Astrocyte (in vitro differentiated cells and primary cell): Measurements from ENCODE around the gene BBS9. TPM values are rescaled to one million over a fixed set of nuclear protein-coding genes. Genes with fewer than 3 reads are reported as not detected.

Experiments used
- DNase-seq: peaks from one replicate; pipeline ENCODE4 v3.0.0-alpha.2; 2010; ENCODE audit warnings: low read depth
- FAIRE-seq: peaks from 2 replicates; lab custom pipeline; 2011; peaks lifted over from hg19 to GRCh38; lab: Jason Lieb, UNC
- H2AFZ ChIP-seq: 2 replicates; pipeline ENCODE4 v1.6.0; 2012; ENCODE audit warnings: low read depth, low read length, inconsistent platforms
- H3K27ac ChIP-seq: 2 replicates; pipeline ENCODE4 v1.5.1; 2011; ENCODE audit warnings: low read depth, low read length, inconsistent platforms
- H3K27me3 ChIP-seq: 2 replicates; pipeline ENCODE4 v1.6.0; 2011; ENCODE audit warnings: low read length, inconsistent platforms; ENCODE audit not compliant: insufficient read depth
- H3K36me3 ChIP-seq: 2 replicates; pipeline ENCODE4 v1.5.1; 2011; ENCODE audit warnings: low read length, inconsistent platforms; ENCODE audit not compliant: insufficient read depth
- H3K4me1 ChIP-seq: 2 replicates; pipeline ENCODE4 v1.5.1; 2011; ENCODE audit warnings: low read length, inconsistent platforms; ENCODE audit not compliant: insufficient read depth
- H3K4me2 ChIP-seq: 2 replicates; pipeline ENCODE4 v1.6.0; 2012; ENCODE audit warnings: low read length, inconsistent platforms
- H3K4me3 ChIP-seq: 2 replicates; pipeline ENCODE4 v1.5.1; 2011; ENCODE audit warnings: low read depth, mild to moderate bottlenecking, low read length, inconsistent platforms; ENCODE audit not compliant: insufficient read depth
- H3K79me2 ChIP-seq: 2 replicates; pipeline ENCODE4 v1.6.0; 2012; ENCODE audit warnings: mild to moderate bottlenecking, low read length, inconsistent platforms; ENCODE audit not compliant: insufficient read depth
- H3K9ac ChIP-seq: 2 replicates; pipeline ENCODE4 v1.6.0; 2012; ENCODE audit warnings: mild to moderate bottlenecking, low read length, inconsistent platforms
- H3K9me3 ChIP-seq: 2 replicates; pipeline ENCODE4 v1.5.1; 2012; ENCODE audit warnings: low read depth, mild to moderate bottlenecking, low read length, inconsistent platforms; ENCODE audit not compliant: insufficient read depth
- H4K20me1 ChIP-seq: 2 replicates; pipeline ENCODE4 v1.6.0; 2012; ENCODE audit warnings: low read length, inconsistent platforms; ENCODE audit not compliant: insufficient read depth
- H3K27ac Mint-ChIP-seq: one replicate; pipeline ENCODE4 v1.8.0; 2021; ENCODE audit warnings: mild to moderate bottlenecking, mixed read lengths; ENCODE audit not compliant: unreplicated experiment
- H3K27me3 Mint-ChIP-seq: one replicate; pipeline ENCODE4 v1.8.0; 2021; ENCODE audit warnings: low read depth, mixed read lengths; ENCODE audit not compliant: unreplicated experiment
- H3K36me3 Mint-ChIP-seq: one replicate; pipeline ENCODE4 v1.8.0; 2021; ENCODE audit warnings: low read depth, mixed read lengths; ENCODE audit not compliant: unreplicated experiment
- H3K4me1 Mint-ChIP-seq: one replicate; pipeline ENCODE4 v1.8.0; 2021; ENCODE audit warnings: low read depth, mixed read lengths; ENCODE audit not compliant: unreplicated experiment
- H3K4me3 Mint-ChIP-seq: one replicate; pipeline ENCODE4 v1.8.0; 2021; ENCODE audit warnings: mild to moderate bottlenecking, moderate library complexity, mixed read lengths; ENCODE audit not compliant: unreplicated experiment
- H3K9me3 Mint-ChIP-seq: one replicate; pipeline ENCODE4 v1.8.0; 2021; ENCODE audit warnings: mild to moderate bottlenecking, mixed read lengths; ENCODE audit not compliant: unreplicated experiment
- EZH2 ChIP-seq: IDR thresholded peaks from 2 replicates; pipeline ENCODE4 v1.6.1; 2012; ENCODE audit warnings: mild to moderate bottlenecking, low read length, inconsistent platforms; ENCODE audit not compliant: insufficient read depth
- total RNA-seq: library from RNA; stranded (reverse); gene quantifications from 2 replicates; pipeline ENCODE4 v1.2.1, GENCODE V29; 2021
- TF ChIP-seq, protein P1 (sequence below): IDR thresholded peaks from 2 replicates; pipeline ENCODE4 v1.5.1; 2011; ENCODE audit warnings: low read depth, mild to moderate bottlenecking, inconsistent platforms, low read length, moderate library complexity; ENCODE audit not compliant: insufficient read depth

The BBS9 gene
- total RNA-seq, 1 donor from 2014 or later: 25.1 TPM

GRCh38 chr7:33177876-33178275 is 48.5 kb downstream of the BBS9 start:
- Histone ChIP-seq H3K4me2 (no peak overlapping the region), H3K9me3 (no peaks in the 10 kb centered on the region), H2AFZ (no peak overlapping the region), H3K4me1 (no peaks in the 10 kb centered on the region), H3K27me3 (no peaks in the 10 kb centered on the region), H4K20me1 (no peaks in the 10 kb centered on the region), H3K4me3 (no peak overlapping the region), H3K79me2 (no peaks in the 10 kb centered on the region), H3K36me3 (no peaks in the 10 kb centered on the region), H3K9ac (no peak overlapping the region), H3K27ac (no peak overlapping the region)
- DNase-seq (no peak), FAIRE-seq (no peak)
- no peak overlapping the region for H3K4me3 Mint-ChIP-seq
- H3K27ac Mint-ChIP-seq: no peak overlapping the region
- no peaks in the 10 kb centered on the region for H3K27me3 Mint-ChIP-seq
- TF ChIP-seq, protein P1, sequence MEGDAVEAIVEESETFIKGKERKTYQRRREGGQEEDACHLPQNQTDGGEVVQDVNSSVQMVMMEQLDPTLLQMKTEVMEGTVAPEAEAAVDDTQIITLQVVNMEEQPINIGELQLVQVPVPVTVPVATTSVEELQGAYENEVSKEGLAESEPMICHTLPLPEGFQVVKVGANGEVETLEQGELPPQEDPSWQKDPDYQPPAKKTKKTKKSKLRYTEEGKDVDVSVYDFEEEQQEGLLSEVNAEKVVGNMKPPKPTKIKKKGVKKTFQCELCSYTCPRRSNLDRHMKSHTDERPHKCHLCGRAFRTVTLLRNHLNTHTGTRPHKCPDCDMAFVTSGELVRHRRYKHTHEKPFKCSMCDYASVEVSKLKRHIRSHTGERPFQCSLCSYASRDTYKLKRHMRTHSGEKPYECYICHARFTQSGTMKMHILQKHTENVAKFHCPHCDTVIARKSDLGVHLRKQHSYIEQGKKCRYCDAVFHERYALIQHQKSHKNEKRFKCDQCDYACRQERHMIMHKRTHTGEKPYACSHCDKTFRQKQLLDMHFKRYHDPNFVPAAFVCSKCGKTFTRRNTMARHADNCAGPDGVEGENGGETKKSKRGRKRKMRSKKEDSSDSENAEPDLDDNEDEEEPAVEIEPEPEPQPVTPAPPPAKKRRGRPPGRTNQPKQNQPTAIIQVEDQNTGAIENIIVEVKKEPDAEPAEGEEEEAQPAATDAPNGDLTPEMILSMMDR: no peak
- TF ChIP-seq EZH2: no peak
- H3K9me3 Mint-ChIP-seq: peaks cover 13% of the 10 kb centered on the region
- H3K36me3 Mint-ChIP-seq: peaks cover 13% of the 10 kb centered on the region
- H3K4me1 Mint-ChIP-seq: no peaks in the 10 kb centered on the region

DNA sequence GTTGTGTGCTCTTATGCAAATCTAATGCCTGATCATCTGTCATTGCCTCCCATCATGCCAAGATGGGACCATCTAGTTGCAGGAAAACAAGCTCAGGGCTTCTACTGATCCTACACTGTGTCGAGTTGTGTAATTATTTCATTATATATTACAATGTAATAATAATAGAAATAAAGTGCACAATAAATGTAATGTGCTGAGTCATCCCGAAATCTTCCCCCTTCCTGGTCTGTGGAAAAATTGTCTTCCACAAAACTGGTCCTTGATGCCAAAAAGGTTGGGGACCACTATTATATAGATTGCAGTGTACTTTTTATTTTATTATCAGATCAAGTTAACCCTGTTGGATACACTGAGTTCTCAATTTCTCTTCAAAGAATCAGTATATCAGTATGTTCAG is 50.2 kb downstream of the BBS9 start:
- H3K4me2 ChIP-seq: no peak overlapping the region
- H3K27ac Mint-ChIP-seq: no peak overlapping the region
- no peaks in the 10 kb centered on the region for H3K27me3 ChIP-seq
- H2AFZ ChIP-seq: no peak overlapping the region
- peaks cover 10% of the 10 kb centered on the region for H3K9me3 Mint-ChIP-seq
- no peak for FAIRE-seq
- no peaks in the 10 kb centered on the region for H4K20me1 ChIP-seq
- TF ChIP-seq EZH2: no peak
- TF ChIP-seq, protein P1: no peak
- no peak overlapping the region for H3K27ac ChIP-seq
- H3K9ac ChIP-seq: no peak overlapping the region
- H3K9me3 ChIP-seq: no peaks in the 10 kb centered on the region
- no peak overlapping the region for H3K4me3 Mint-ChIP-seq
- H3K27me3 Mint-ChIP-seq: no peaks in the 10 kb centered on the region
- no peaks in the 10 kb centered on the region for H3K36me3 ChIP-seq
- H3K4me1 Mint-ChIP-seq: no peaks in the 10 kb centered on the region
- H3K36me3 Mint-ChIP-seq: peaks cover 13% of the 10 kb centered on the region
- no peak for DNase-seq
- no peak overlapping the region for H3K4me3 ChIP-seq
- no peaks in the 10 kb centered on the region for H3K79me2 ChIP-seq
- H3K4me1 ChIP-seq: no peaks in the 10 kb centered on the region

DNA sequence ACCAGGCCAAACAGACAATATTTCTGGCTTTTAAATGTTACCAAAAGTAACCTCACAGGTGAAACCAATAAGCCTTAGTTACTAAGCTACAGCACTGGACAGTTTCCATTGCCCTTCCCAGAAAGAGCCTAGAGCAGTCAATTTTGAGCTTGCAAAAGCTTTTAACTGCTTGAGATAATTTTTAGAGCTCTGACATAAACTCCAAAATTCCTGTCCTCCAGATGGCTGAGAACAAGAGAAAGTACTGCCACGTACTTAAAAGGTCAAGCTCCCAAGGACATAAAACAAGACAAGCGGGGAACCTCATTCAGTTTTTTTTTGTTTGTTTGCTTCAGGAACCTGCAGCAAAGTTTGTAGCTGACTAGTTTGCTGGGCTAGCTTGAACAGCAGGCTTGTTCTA is 54.1 kb downstream of the BBS9 start:
- Mint-ChIP-seq H3K27ac (no peak overlapping the region), H3K4me3 (no peak overlapping the region), H3K9me3 (peaks cover 10% of the 10 kb centered on the region), H3K36me3 (peaks cover 13% of the 10 kb centered on the region), H3K27me3 (no peaks in the 10 kb centered on the region), H3K4me1 (peaks cover 5% of the 10 kb centered on the region)
- H3K9me3 ChIP-seq: no peaks in the 10 kb centered on the region
- no peaks in the 10 kb centered on the region for H3K36me3 ChIP-seq
- FAIRE-seq (no peak), DNase-seq (no peak)
- H3K9ac ChIP-seq: no peak overlapping the region
- H3K4me2 ChIP-seq: no peak overlapping the region
- no peak for TF ChIP-seq EZH2
- TF ChIP-seq, protein P1: no peak
- H3K4me1 ChIP-seq: peaks cover 3% of the 10 kb centered on the region
- H3K79me2 ChIP-seq: no peaks in the 10 kb centered on the region
- H3K27me3 ChIP-seq: no peaks in the 10 kb centered on the region
- no peak overlapping the region for H2AFZ ChIP-seq
- no peak overlapping the region for H3K27ac ChIP-seq
- H4K20me1 ChIP-seq: no peaks in the 10 kb centered on the region
- H3K4me3 ChIP-seq: no peak overlapping the region
